GM21367 (cell line): ENCODE measurements around the gene GJA9.
"Not testable (repeated sequence)": the region's sequence is repeated elsewhere in the genome, so short reads cannot be mapped to it uniquely, and the experiment has no call there.

Source experiments
- ATAC-seq: cut with Tn5 transposase; IDR thresholded peaks from one replicate; pipeline ENCODE4 v1.9.1; 2021; ENCODE audit not compliant: unreplicated experiment

Gene GJA9

GRCh38 chr1:38875811-38876210, 5.6 kb downstream of the GJA9 start:
- no peak for ATAC-seq

- peak; percentile 92 for ATAC-seq
These were observed 8.1 kb downstream of the GJA9 start, which contains the start of gene MYCBP for GRCh38 chr1:38873027-38873969. Gene MYCBP, minus strand, starts transcription at chr1:38873348. Its CDS starts 43 bp downstream, at chr1:38873305.

- peak; percentile 16 for ATAC-seq
These were observed 8.9 kb downstream of the GJA9 start for GRCh38 chr1:38872401-38873026.

GRCh38 chr1:38870996-38871395, 10.4 kb downstream of the GJA9 start:
- no peak for ATAC-seq

- ATAC-seq, result no peak
These were observed 14.2 kb downstream of the GJA9 start for GRCh38 chr1:38867208-38867607.

- ATAC-seq, result no peak
These were observed 16.2 kb downstream of the GJA9 start for GRCh38 chr1:38865112-38865715.

GRCh38 chr1:38860454-38860795, 21.0 kb downstream of the GJA9 start:
- ATAC-seq, result no peak

GRCh38 chr1:38859561-38860453, 21.6 kb downstream of the GJA9 start, which contains the start of gene RRAGC:
Gene RRAGC, minus strand, starts transcription at chr1:38859772. Its CDS starts 126 bp downstream, at chr1:38859646.
- ATAC-seq, result peak; percentile 86

GRCh38 chr1:38858833-38859560, 22.4 kb downstream of the GJA9 start:
- peak; percentile 28 for ATAC-seq

- no peak for ATAC-seq
These were observed 28.6 kb downstream of the GJA9 start for GRCh38 chr1:38852780-38853179.

- no peak for ATAC-seq
These were observed 33.3 kb downstream of the GJA9 start for GRCh38 chr1:38848071-38848470.

- ATAC-seq, result no peak
These were observed 35.2 kb downstream of the GJA9 start for GRCh38 chr1:38846210-38846609.

- not testable (repeated sequence) for ATAC-seq
These were observed 36.3 kb downstream of the GJA9 start for GRCh38 chr1:38845088-38845487.

- ATAC-seq, result no peak
These were observed 41.1 kb downstream of the GJA9 start for GRCh38 chr1:38840281-38840680.

- no peak for ATAC-seq
These were observed 42.0 kb downstream of the GJA9 start for GRCh38 chr1:38839363-38839762.

- ATAC-seq, result not testable (repeated sequence)
These were observed 45.1 kb downstream of the GJA9 start for GRCh38 chr1:38836316-38836715.

GRCh38 chr1:38834937-38835827, 46.2 kb downstream of the GJA9 start:
- ATAC-seq, result peak; percentile 57

- no peak for ATAC-seq
These were observed 47.1 kb downstream of the GJA9 start for GRCh38 chr1:38834221-38834782.

- ATAC-seq, result no peak
These were observed 48.2 kb downstream of the GJA9 start for GRCh38 chr1:38833146-38833545.
